ENCODE measurements around the gene FBXL17. TPM values are rescaled to one million over a fixed set of nuclear protein-coding genes. Genes with fewer than 3 reads are reported as not detected.

FBXL17 gene
- total RNA-seq, 4 donors from 2014 or later: 11.5 to 28.6 (median 19.9) TPM

DNA sequence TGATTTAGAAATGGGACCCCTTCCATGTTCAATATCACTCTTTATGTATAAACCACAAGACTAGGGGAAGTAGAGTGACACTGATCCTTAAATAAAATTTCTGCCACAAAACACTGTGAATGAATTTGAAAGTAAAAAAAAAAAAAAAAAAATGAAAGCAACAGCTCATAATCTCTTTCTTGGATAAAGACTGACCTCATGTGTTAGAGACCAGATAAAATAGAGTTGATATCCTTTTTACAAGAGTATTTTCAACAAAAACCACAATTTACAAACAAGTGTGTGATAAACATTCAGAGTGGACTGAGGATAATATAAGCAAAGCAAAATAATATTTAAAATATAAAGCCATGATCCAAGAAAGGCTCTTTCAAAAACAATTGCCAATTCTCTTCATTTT is 180.2 kb downstream of the FBXL17 start:
- intact Hi-C loops (cut with DNase I; ENCODE audit: low total_unique reads): no loop called here
- no peak for DNase-seq
- no peak for TF ChIP-seq POLR2A (IDR thresholded peaks at IDR 0.05)
- TF ChIP-seq, protein P1, sequence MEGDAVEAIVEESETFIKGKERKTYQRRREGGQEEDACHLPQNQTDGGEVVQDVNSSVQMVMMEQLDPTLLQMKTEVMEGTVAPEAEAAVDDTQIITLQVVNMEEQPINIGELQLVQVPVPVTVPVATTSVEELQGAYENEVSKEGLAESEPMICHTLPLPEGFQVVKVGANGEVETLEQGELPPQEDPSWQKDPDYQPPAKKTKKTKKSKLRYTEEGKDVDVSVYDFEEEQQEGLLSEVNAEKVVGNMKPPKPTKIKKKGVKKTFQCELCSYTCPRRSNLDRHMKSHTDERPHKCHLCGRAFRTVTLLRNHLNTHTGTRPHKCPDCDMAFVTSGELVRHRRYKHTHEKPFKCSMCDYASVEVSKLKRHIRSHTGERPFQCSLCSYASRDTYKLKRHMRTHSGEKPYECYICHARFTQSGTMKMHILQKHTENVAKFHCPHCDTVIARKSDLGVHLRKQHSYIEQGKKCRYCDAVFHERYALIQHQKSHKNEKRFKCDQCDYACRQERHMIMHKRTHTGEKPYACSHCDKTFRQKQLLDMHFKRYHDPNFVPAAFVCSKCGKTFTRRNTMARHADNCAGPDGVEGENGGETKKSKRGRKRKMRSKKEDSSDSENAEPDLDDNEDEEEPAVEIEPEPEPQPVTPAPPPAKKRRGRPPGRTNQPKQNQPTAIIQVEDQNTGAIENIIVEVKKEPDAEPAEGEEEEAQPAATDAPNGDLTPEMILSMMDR (IDR thresholded peaks at IDR 0.05): no peak
- no peaks in the 10 kb centered on the region for H3K36me3 ChIP-seq
- no peaks in the 10 kb centered on the region for H3K4me1 ChIP-seq
- no peaks in the 10 kb centered on the region for H3K27me3 ChIP-seq
- H3K27ac ChIP-seq: no peak overlapping the region
- H3K9me3 ChIP-seq: no peaks in the 10 kb centered on the region
- H3K4me3 ChIP-seq: no peak overlapping the region

DNA sequence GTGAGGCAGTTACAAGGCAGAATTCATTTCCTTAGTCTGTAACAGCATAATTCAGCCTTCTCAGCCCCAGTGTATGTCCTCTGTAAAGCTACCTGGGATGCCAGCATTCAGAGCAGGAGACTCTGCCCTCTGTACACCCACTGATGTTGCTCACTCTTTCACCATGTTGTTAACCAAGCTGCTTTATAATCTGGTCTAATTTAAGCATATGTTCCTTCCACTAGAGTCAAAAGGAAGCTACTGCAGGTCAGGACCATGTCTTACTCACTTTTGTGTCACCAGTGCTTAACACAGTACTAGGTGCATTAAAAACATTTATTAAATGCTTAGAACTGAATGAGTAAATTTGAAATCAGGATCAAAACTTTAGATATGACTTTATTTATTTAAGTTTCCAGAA is 185.6 kb downstream of the FBXL17 start:
- Histone ChIP-seq H3K4me3 (no peak overlapping the region), H3K4me1 (no peaks in the 10 kb centered on the region), H3K27me3 (no peaks in the 10 kb centered on the region), H3K36me3 (no peaks in the 10 kb centered on the region), H3K27ac (no peak overlapping the region), H3K9me3 (no peaks in the 10 kb centered on the region)
- DNase-seq: no peak
- intact Hi-C loops (cut with DNase I; ENCODE audit: low total_unique reads): no loop called here
- TF ChIP-seq, protein P1 (IDR thresholded peaks at IDR 0.05): no peak
- no peak for TF ChIP-seq POLR2A (IDR thresholded peaks at IDR 0.05)

DNA sequence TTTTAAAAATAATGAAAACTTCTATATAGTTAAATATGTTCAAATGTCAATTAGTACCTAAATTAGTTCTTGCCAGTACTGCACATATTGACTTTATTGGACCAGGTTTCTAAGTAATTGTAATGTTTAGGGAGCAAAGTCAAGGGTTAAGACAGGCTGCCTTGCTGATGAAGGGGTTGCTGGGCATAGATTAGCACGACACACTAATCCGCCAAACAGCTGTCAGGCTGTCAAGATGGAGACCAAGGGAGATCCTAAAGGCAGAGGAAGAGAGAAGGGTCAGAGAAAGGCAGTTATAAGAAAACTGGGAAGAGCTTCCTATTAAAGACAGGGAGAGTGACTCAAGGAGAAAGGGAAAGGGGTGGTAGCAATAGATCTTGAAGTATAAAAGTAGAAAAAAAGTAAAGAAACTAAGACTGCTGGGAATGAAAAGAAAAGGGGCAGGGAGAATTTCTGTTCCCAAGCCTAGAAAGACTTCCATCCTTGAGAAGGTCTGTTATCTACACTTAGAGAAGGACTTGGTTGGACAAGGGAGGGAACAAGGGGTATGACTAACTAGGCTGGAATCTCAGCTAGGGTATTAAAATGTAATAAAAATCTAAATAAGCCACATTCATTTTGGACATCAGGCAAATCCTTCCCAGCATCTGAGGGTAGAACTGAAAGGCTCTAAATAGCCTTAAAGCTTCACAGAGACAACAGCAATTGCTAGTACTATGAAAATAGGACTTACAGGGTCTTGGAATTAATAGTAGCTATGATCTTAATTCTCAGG is 188.7 kb downstream of the FBXL17 start:
- H3K9me3 ChIP-seq: no peaks in the 10 kb centered on the region
- no peak for DNase-seq
- H3K36me3 ChIP-seq: no peaks in the 10 kb centered on the region
- H3K27me3 ChIP-seq: no peaks in the 10 kb centered on the region
- H3K4me1 ChIP-seq: no peaks in the 10 kb centered on the region
- no peak overlapping the region for H3K4me3 ChIP-seq
- intact Hi-C loops (cut with DNase I; ENCODE audit: low total_unique reads): no loop called here
- no peak overlapping the region for H3K27ac ChIP-seq
- no peak for TF ChIP-seq POLR2A (IDR thresholded peaks at IDR 0.05)
- TF ChIP-seq, protein P1 (IDR thresholded peaks at IDR 0.05): no peak

DNA sequence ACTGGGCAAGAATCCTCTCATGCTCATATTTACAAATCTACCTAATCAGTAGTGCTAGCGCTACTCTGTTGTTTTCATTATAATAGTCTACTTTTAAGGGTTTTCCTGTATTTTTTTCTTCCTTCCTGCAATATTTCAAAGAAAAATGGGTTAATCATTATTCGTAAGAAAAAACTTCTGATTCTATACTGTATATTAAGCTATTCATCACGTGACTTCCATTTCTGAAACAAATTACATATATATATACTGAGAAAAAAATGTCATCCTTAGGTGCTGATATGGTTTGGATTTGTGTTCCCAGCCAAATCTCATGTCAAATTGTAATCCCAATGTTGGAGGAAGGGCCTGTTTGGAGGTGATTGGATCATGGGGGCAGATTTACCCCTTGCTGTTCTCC is 197.0 kb downstream of the FBXL17 start:
- Histone ChIP-seq H3K27me3 (no peaks in the 10 kb centered on the region), H3K4me1 (no peaks in the 10 kb centered on the region), H3K4me3 (no peak overlapping the region), H3K9me3 (no peaks in the 10 kb centered on the region), H3K27ac (no peak overlapping the region), H3K36me3 (no peaks in the 10 kb centered on the region)
- DNase-seq: no peak
- TF ChIP-seq POLR2A (IDR thresholded peaks at IDR 0.05): no peak
- TF ChIP-seq, protein P1 (IDR thresholded peaks at IDR 0.05): no peak
- intact Hi-C loops (cut with DNase I; ENCODE audit: low total_unique reads): no loop called here

DNA sequence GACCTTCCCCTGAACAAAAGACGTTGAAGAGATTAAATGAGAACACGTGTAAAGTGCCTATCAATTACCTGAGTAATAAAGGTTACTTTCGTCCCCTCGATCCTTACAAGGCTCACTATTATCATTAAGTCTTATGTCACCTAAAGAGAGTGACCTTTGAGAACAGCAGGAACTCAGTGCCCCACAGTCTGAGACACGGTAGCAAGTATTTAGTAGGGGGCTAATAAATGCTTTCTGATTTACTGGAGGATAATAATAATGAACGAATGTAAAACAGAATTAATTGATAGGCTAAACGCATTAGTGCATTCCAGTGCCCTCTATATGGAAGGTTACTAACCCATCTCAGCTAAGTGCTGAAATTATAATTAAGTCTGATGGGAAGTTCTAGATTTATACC is 199.9 kb downstream of the FBXL17 start:
- intact Hi-C loops (cut with DNase I; ENCODE audit: low total_unique reads): no loop called here
- no peak for DNase-seq
- Histone ChIP-seq H3K27ac (no peak overlapping the region), H3K27me3 (no peaks in the 10 kb centered on the region), H3K4me3 (no peak overlapping the region), H3K9me3 (no peaks in the 10 kb centered on the region), H3K36me3 (no peaks in the 10 kb centered on the region), H3K4me1 (no peaks in the 10 kb centered on the region)
- no peak for TF ChIP-seq POLR2A (IDR thresholded peaks at IDR 0.05)
- TF ChIP-seq, protein P1 (IDR thresholded peaks at IDR 0.05): no peak
